Measurements from ENCODE around the gene PRKCH. TPM values are rescaled to one million over a fixed set of nuclear protein-coding genes. Genes with fewer than 3 reads are reported as not detected.

PRKCH gene
- total RNA-seq, 2 donors from 2014 or later, result 24.6 to 73.6 TPM

DNA sequence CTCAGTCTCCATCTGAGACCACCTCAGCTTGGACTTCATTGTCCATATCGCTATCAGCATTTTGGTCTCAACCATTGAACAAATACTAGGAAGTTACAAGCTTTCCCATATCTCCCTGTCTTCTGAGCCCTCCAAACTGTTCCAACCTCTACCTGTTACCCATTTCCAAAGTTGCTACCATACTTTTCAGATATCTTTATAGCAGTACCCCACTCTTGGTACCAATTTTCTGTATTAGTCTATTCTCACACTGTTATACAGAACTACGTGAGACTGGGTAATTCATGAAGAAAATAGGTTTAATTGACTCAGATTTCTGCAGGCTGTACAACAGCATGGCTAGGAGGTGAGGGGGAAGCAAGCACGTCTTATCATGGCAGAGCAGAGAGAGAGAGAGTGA is 53.8 kb downstream of the PRKCH start:
- TF ChIP-seq, protein P1, sequence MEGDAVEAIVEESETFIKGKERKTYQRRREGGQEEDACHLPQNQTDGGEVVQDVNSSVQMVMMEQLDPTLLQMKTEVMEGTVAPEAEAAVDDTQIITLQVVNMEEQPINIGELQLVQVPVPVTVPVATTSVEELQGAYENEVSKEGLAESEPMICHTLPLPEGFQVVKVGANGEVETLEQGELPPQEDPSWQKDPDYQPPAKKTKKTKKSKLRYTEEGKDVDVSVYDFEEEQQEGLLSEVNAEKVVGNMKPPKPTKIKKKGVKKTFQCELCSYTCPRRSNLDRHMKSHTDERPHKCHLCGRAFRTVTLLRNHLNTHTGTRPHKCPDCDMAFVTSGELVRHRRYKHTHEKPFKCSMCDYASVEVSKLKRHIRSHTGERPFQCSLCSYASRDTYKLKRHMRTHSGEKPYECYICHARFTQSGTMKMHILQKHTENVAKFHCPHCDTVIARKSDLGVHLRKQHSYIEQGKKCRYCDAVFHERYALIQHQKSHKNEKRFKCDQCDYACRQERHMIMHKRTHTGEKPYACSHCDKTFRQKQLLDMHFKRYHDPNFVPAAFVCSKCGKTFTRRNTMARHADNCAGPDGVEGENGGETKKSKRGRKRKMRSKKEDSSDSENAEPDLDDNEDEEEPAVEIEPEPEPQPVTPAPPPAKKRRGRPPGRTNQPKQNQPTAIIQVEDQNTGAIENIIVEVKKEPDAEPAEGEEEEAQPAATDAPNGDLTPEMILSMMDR (IDR thresholded peaks at IDR 0.05), result no peak

DNA sequence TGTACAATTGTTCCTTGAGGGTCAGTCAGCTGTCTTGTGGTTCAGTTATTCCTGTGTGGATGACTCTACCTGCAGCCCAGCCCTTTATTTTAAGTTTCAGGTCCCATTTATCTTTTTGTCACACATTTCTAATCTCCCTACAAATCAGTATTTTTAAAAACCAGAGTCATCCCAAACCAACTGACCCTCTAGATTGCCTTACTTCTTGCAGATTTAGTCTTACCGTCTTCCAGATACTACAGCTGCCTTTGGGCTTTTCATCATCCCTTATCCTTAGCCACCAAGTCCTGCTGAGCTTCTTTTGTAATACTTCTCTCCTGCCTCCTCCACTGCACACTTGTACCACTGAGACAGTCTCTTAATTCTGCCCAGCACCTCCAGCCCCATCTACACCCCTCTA is 54.9 kb downstream of the PRKCH start:
- no peak for ATAC-seq (ENCODE audit: insufficient number of reproducible peaks, low FRiP score, low read depth)
- H3K27ac ChIP-seq, result no peak overlapping the region
- H3K36me3 ChIP-seq, result no peaks in the 10 kb centered on the region
- no peaks in the 10 kb centered on the region for H3K27me3 ChIP-seq (replicated peaks; ENCODE audit: insufficient read depth)
- TF ChIP-seq, protein P1 (IDR thresholded peaks at IDR 0.05), result no peak
- peaks cover 11% of the 10 kb centered on the region for H3K9me3 ChIP-seq
- no peak overlapping the region for H3K4me3 ChIP-seq
- no peak for DNase-seq (ENCODE audit: low spot score)
- no peaks in the 10 kb centered on the region for H3K4me1 ChIP-seq (ENCODE audit: control insufficient read depth in 1 of 2, low read depth in 2 of 2)

More for the DNA sequence above, 53.8 kb downstream of the PRKCH start:
- H3K27me3 ChIP-seq (replicated peaks; ENCODE audit: insufficient read depth), result no peaks in the 10 kb centered on the region
- H3K4me3 ChIP-seq, result no peak overlapping the region
- H3K36me3 ChIP-seq, result no peaks in the 10 kb centered on the region
- H3K27ac ChIP-seq, result no peak overlapping the region
- ATAC-seq (ENCODE audit: insufficient number of reproducible peaks, low FRiP score, low read depth), result no peak
- H3K4me1 ChIP-seq (ENCODE audit: control insufficient read depth in 1 of 2, low read depth in 2 of 2), result no peaks in the 10 kb centered on the region
- peaks cover 11% of the 10 kb centered on the region for H3K9me3 ChIP-seq
- no peak for DNase-seq (ENCODE audit: low spot score)

DNA sequence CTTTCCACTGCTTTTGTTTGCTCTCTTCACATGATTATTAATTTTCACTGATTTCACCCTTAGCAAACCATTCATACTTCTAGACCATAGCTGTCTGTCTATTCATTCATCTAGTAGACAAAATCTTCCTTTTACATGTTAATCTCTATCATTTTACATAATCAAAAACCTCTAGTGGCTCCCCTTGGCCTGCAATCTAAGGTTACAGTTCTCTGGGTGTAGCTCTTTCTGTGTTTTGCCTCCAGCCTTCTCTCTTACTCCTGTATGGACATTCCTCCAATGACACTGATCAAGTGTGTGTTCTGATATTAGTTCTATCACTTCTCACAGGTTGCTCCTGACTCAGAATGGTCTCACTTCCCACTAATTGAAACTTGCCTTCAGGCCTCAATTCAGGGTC is 56.4 kb downstream of the PRKCH start:
- DNase-seq (ENCODE audit: low spot score) (no peak), ATAC-seq (ENCODE audit: insufficient number of reproducible peaks, low FRiP score, low read depth) (no peak)
- no peaks in the 10 kb centered on the region for H3K36me3 ChIP-seq
- TF ChIP-seq, protein P1 (IDR thresholded peaks at IDR 0.05), result no peak
- H3K4me3 ChIP-seq, result no peak overlapping the region
- peaks cover 11% of the 10 kb centered on the region for H3K9me3 ChIP-seq
- no peak overlapping the region for H3K27ac ChIP-seq
- H3K27me3 ChIP-seq (replicated peaks; ENCODE audit: insufficient read depth), result no peaks in the 10 kb centered on the region
- H3K4me1 ChIP-seq (ENCODE audit: control insufficient read depth in 1 of 2, low read depth in 2 of 2), result no peaks in the 10 kb centered on the region

DNA sequence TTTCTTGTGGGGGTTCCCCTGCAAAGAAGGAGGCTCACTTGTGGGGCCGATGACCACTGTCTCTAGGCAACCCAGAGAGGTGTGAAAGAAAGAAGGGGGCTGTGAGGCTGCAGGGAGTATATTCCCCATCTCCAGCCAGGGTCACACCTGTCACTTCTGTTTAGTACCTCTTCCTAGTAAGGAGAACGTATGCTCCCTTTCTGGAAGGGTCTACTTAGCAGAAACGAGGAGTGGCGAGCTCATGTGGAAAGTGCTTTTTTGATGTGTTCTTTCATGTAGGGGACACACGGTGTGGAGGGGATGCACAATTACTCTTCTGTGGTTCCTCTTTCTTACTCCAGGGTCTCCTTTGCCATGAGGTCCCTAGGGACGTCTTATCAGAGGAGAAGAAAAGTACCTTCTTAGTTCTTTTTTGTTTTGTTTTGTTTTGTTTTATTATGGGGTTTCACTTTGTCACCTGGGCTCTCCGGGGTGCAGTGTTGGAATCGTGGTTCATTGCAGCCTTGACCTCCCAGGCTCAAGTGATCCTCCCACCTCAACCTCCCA is 58.3 kb downstream of the PRKCH start:
- no peaks in the 10 kb centered on the region for H3K4me1 ChIP-seq (ENCODE audit: control insufficient read depth in 1 of 2, low read depth in 2 of 2)
- TF ChIP-seq, protein P1 (IDR thresholded peaks at IDR 0.05), result no peak
- peaks cover 4% of the 10 kb centered on the region for H3K9me3 ChIP-seq
- H3K27ac ChIP-seq, result no peak overlapping the region
- H3K27me3 ChIP-seq (replicated peaks; ENCODE audit: insufficient read depth), result no peaks in the 10 kb centered on the region
- no peaks in the 10 kb centered on the region for H3K36me3 ChIP-seq
- ATAC-seq (ENCODE audit: insufficient number of reproducible peaks, low FRiP score, low read depth) (no peak), DNase-seq (ENCODE audit: low spot score) (no peak)
- no peak overlapping the region for H3K4me3 ChIP-seq

DNA sequence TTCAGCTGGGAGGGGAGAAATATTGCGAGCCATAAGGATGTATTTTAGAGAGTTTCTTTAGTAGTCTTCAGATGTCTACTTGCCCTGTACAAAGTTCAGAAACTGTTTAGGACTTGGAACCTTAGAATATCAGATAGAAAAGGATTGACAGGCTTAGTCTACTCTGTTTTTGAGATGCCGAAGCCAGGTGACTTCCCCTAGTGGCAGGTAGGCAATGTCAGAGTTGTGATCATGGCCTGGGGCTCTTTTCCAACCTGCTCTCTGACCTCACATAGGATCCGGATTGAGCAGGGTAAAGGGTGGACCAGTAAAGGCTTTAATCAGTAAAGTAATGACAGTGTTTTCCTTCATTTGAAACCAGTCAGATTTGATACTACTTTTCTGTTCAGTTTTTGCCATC is 59.6 kb downstream of the PRKCH start:
- Histone ChIP-seq H3K27ac (no peak overlapping the region), H3K4me1 (ENCODE audit: control insufficient read depth in 1 of 2, low read depth in 2 of 2) (no peaks in the 10 kb centered on the region), H3K9me3 (no peaks in the 10 kb centered on the region), H3K36me3 (no peaks in the 10 kb centered on the region), H3K27me3 (replicated peaks; ENCODE audit: insufficient read depth) (no peaks in the 10 kb centered on the region), H3K4me3 (no peak overlapping the region)
- TF ChIP-seq, protein P1 (IDR thresholded peaks at IDR 0.05), result no peak
- no peak for ATAC-seq (ENCODE audit: insufficient number of reproducible peaks, low FRiP score, low read depth)
- no peak for DNase-seq (ENCODE audit: low spot score)

Measured in thoracic aorta (tissue), 2 donors.